Common myeloid progenitor, CD34-positive (primary cell): Measurements from ENCODE around the gene NLRP1.

Source experiments
- CTCF ChIA-PET: fragments of 350-600 bp; sonication (Branson Sonifier 250); formaldehyde crosslinking; loops from one replicate; lab custom pipeline; 2021; ENCODE audit warnings: antibody characterized with exemption; lab: Charles Lee
- POLR2A ChIA-PET: fragments of 350-600 bp; sonication (Branson Sonifier 250); formaldehyde crosslinking; loops from one replicate; lab custom pipeline; 2021; ENCODE audit warnings: antibody characterized with exemption; lab: Charles Lee
- DNase-seq, 3 donors: peaks; one replicate each; pipeline versions ENCODE4 v3.0.0 to v3.0.0-alpha.2; 2013
- H3K27ac ChIP-seq, 2 experiments: 1 replicate in 1 of 2; 2 replicates in 1 of 2; pipeline ENCODE4 v1.7.0; 2013; ENCODE audit warnings: inconsistent platforms in 2 of 2, low read length in 2 of 2, mild to moderate bottlenecking in 2 of 2, low read depth in 1 of 2, moderate library complexity in 1 of 2; ENCODE audit not compliant: severe bottlenecking in 2 of 2, insufficient read depth in 1 of 2, poor library complexity in 1 of 2
- H3K27me3 ChIP-seq, 5 experiments: replicated peaks in 2 of 5; 1 replicate in 3 of 5; 2 replicates in 2 of 5; pipeline versions ENCODE4 v1.6.1 to v1.7.0; 2013; ENCODE audit warnings: low read length in 4 of 5, mild to moderate bottlenecking in 2 of 5, moderate library complexity in 2 of 5, inconsistent platforms in 1 of 5; ENCODE audit not compliant: insufficient read depth in 5 of 5, control insufficient read depth in 4 of 5
- H3K36me3 ChIP-seq, 4 experiments: 1 replicate in 2 of 4; 2 replicates in 2 of 4; pipeline versions ENCODE4 v1.6.1 to v1.7.0; 2013; ENCODE audit warnings: low read length in 3 of 4, control low read depth in 1 of 4, mild to moderate bottlenecking in 1 of 4; ENCODE audit not compliant: control insufficient read depth in 4 of 4, insufficient read depth in 4 of 4
- H3K4me1 ChIP-seq, 4 experiments: 1 replicate in 3 of 4; 2 replicates in 1 of 4; pipeline versions ENCODE4 v1.6.1 to v1.7.1; 2013; ENCODE audit warnings: low read length in 3 of 4, mild to moderate bottlenecking in 3 of 4, control low read depth in 1 of 4, inconsistent platforms in 1 of 4, moderate library complexity in 1 of 4; ENCODE audit not compliant: control insufficient read depth in 4 of 4, insufficient read depth in 4 of 4; ENCODE audit errors: control extremely low read depth in 1 of 4
- H3K4me3 ChIP-seq, 7 experiments: 1 replicate in 4 of 7; 2 replicates in 3 of 7; pipeline versions ENCODE4 v1.5.1 to v1.7.0; 2013; ENCODE audit warnings: mild to moderate bottlenecking in 7 of 7, low read length in 6 of 7, moderate library complexity in 6 of 7, inconsistent platforms in 2 of 7, low read depth in 2 of 7, control low read depth in 1 of 7; ENCODE audit not compliant: insufficient read depth in 4 of 7, control insufficient read depth in 1 of 7; ENCODE audit errors: extremely low read depth in 1 of 7
- H3K9me3 ChIP-seq, 5 experiments: 1 replicate in 4 of 5; 2 replicates in 1 of 5; pipeline versions ENCODE4 v1.6.1 to v1.7.1; 2013; ENCODE audit warnings: low read length in 4 of 5, mild to moderate bottlenecking in 2 of 5, inconsistent platforms in 1 of 5, low read depth in 1 of 5, moderate library complexity in 1 of 5; ENCODE audit not compliant: control insufficient read depth in 4 of 5, insufficient read depth in 2 of 5; ENCODE audit errors: control extremely low read depth in 1 of 5
- WGBS: methylation state at CpG from one replicate; pipeline ENCODE4 v1.1.5; 2013; ENCODE audit not compliant: insufficient coverage; 5-methylcytosine and 5-hydroxymethylcytosine counted together

The NLRP1 gene

GRCh38 chr17:5565808-5566207, 18.5 kb downstream of the NLRP1 start:
- Histone ChIP-seq H3K36me3 (peaks cover 0 to 9% (median under 1%) of the 10 kb centered on the region in 4 experiments), H3K27ac (no peak overlapping the region), H3K4me3 (no peak overlapping the region), H3K27me3 (no peaks in the 10 kb centered on the region), H3K9me3 (peaks cover 0 to 1% (median 0%) of the 10 kb centered on the region in 5 experiments), H3K4me1 (no peaks in the 10 kb centered on the region)
- WGBS: no CpG with 5 or more reads among the region's 2 CpGs
- ChIA-PET POLR2A (no interaction called here), CTCF (interaction anchor here (1.7 kb wide), 1 partner anchor 27 kb away, joined by 5 read pairs; no protein-coding TSS in a partner anchor)
- DNase-seq: no peak

- POLR2A ChIA-PET: interaction anchor here (0.6 kb wide), 1 partner anchor 29 kb away, joined by 3 read pairs; no protein-coding TSS in a partner anchor
- CTCF ChIA-PET: no interaction called here
- H3K27me3 ChIP-seq: no peaks in the 10 kb centered on the region
Observed at GRCh38 chr17:5563456-5563855, 20.9 kb downstream of the NLRP1 start.

DNA sequence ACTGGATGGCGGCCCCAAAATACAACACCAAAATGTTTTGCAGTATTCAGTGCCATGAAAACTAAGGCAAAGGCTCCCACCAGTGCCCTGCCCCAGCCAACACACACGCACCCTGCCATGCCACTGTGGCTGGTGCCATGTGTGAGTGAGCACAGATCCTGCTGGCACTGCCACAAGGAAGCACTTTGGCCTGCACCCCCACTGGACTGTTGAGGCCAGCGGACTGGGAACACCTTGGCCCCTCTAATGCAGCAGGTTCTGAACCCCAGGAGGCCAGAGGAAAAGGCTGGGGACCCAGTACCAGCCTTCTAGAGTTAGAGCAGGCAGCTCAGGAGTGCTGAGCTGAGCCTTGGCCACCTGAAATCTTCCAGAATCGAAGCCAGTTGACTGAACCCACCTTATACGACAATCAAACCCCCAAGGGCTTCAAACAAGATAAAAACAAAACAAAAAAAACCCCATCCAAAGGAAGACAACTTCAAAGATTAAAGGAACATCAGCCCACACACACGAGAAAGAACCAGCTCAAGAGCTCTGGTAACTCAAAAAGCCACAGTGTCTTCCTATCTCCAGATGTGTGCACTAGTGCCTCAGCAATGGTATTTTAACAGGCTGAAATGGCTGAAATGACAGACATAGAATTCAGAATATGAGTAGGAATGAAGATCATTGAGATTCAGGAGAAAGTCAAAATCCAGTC, 21.5 kb downstream of the NLRP1 start:
- H3K27me3 ChIP-seq: no peaks in the 10 kb centered on the region
- DNase-seq: no peak
- H3K9me3 ChIP-seq: no peaks in the 10 kb centered on the region
- no peak overlapping the region for H3K4me3 ChIP-seq
- H3K36me3 ChIP-seq: peaks cover 0 to 33% (median 3%) of the 10 kb centered on the region in 4 experiments
- WGBS: 88% methylated on average over 6 of the region's 6 CpGs
- no peaks in the 10 kb centered on the region for H3K4me1 ChIP-seq
- CTCF ChIA-PET: no interaction called here
- POLR2A ChIA-PET: no interaction called here
- no peak overlapping the region for H3K27ac ChIP-seq

More at GRCh38 chr17:5563456-5563855, 20.9 kb downstream of the NLRP1 start:
- Histone ChIP-seq H3K9me3 (peaks cover 0 to 1% (median 0%) of the 10 kb centered on the region in 5 experiments), H3K4me1 (no peaks in the 10 kb centered on the region), H3K4me3 (no peak overlapping the region), H3K36me3 (peaks cover 0 to 27% (median 3%) of the 10 kb centered on the region in 4 experiments), H3K27ac (no peak overlapping the region)
- 50% methylated on average over 1 of the region's 2 CpGs for WGBS
- no peak for DNase-seq

DNA sequence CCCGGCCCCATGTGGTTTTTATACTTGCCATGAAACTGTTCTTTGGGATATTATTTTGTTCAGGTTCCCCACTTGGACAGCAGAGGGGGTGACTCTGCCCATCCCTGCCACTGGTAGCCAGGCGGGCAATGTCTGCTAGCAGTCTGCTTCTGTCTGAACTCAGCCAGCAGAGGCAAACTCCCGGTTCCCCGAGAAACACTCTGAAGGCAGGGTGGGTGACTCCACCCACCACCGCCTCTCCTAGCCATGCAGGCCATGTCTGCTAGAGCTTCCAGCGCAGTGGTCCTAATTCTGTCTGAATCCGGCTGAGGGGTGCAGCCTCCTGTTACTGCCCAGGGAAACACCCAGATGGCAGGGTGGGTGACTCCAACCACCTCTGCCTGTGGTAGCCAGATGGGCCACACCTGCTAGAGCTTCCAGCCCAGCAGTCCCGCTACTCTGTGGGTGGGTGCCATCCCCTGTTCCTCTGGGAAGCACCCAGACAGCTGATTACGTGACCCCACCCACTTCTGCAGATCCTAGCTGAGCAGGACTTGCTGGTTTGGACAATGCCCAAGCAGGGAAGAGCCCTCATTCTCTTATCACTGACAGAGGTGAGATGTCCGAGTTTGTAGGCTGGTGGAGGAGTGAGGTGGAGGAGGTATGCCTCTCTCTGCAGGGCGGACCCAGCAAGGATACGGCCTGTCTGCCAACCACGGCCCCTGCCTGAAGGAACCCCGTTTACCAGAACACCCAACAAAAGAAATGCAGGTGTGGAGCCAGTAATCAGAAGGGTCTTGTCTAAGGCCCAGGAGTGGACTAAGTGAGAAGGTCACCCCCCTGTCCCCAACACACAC, 22.4 kb downstream of the NLRP1 start:
- 100% methylated on average over 8 of the region's 14 CpGs for WGBS
- H3K4me3 ChIP-seq: no peak overlapping the region
- DNase-seq: no peak
- POLR2A ChIA-PET: no interaction called here
- no peaks in the 10 kb centered on the region for H3K9me3 ChIP-seq
- CTCF ChIA-PET: no interaction called here
- no peaks in the 10 kb centered on the region for H3K27me3 ChIP-seq
- peaks cover 0 to 29% (median 5%) of the 10 kb centered on the region in 4 experiments for H3K36me3 ChIP-seq
- no peak overlapping the region for H3K27ac ChIP-seq
- H3K4me1 ChIP-seq: no peaks in the 10 kb centered on the region

DNA sequence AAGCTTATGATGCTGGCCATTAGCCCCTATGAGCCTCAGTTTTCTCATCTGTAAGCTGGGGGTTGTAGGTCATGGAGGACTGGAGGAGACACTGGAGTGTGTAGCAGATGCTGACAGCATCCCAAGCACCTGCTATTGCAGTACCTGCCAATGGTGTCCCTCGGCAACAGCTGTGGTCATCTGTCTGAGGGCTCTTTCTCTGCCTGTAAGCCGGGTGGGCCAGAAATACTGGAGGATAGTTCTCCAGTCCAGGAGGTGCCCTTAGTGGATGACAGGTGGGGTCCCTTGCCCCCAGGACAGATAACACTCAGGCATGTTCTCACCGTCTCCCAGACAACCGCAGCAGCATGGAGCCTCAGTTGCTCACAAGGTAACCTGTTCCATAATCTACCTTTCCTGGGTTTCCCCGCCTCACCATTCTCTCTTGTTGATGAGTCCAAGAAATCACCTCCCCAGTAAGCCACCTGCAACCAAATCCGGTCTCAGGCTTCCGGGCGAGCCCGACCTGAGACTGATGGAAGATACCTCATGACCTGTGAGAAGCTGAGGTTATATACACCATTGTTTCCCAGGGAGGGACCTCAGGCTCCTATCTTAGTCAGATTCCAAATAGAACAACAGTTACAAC, 23.8 kb downstream of the NLRP1 start:
- Histone ChIP-seq H3K27ac (no peak overlapping the region), H3K36me3 (peaks cover 0 to 29% (median 5%) of the 10 kb centered on the region in 4 experiments), H3K4me3 (no peak overlapping the region), H3K9me3 (no peaks in the 10 kb centered on the region), H3K27me3 (no peaks in the 10 kb centered on the region), H3K4me1 (peaks cover 0 to under 1% (median 0%) of the 10 kb centered on the region in 4 experiments)
- DNase-seq: no peak
- ChIA-PET CTCF (no interaction called here), POLR2A (no interaction called here)
- WGBS: 90% methylated on average over 8 of the region's 9 CpGs

GRCh38 chr17:5558815-5559785, 25.2 kb downstream of the NLRP1 start:
- no peaks in the 10 kb centered on the region for H3K9me3 ChIP-seq
- peaks cover 0 to 5% (median 0%) of the 10 kb centered on the region in 4 experiments for H3K4me1 ChIP-seq
- CTCF ChIA-PET: interaction anchor here (0.6 to 1.2 kb wide), 3 partner anchors 29 to 53 kb away, joined by 3 to 4 read pairs (median 3); no protein-coding TSS in a partner anchor
- POLR2A ChIA-PET: no interaction called here
- whole genome bisulfite sequencing: over 99% methylated on average over 15 of the region's 16 CpGs
- no peak overlapping the region for H3K4me3 ChIP-seq
- DNase-seq: no peak
- H3K27me3 ChIP-seq: no peaks in the 10 kb centered on the region
- peaks cover 0 to 29% (median 5%) of the 10 kb centered on the region in 4 experiments for H3K36me3 ChIP-seq
- H3K27ac ChIP-seq: no peak overlapping the region
